OCI-LY7 (cell line): ENCODE results near the gene STYXL1. TPM values are rescaled to one million over a fixed set of nuclear protein-coding genes. Genes with fewer than 3 reads are reported as not detected.

Experiments used
- BruUV-seq: library from RNA; stranded (reverse); fragments of 400-500 nt; replicated peaks from 2 replicates; lab custom pipeline; 2021; lab: Mats Ljungman, UMichigan
- CTCF ChIA-PET: fragments of 300-600 bp; sonication (Branson Sonifier 250); formaldehyde crosslinking; loops from one replicate; lab custom pipeline; 2022; ENCODE audit warnings: antibody characterized with exemption; ENCODE audit not compliant: unreplicated experiment; lab: Charles Lee
- POLR2A ChIA-PET: fragments of 300-600 bp; sonication (Branson Sonifier 250); formaldehyde crosslinking; loops from one replicate; lab custom pipeline; 2022; ENCODE audit warnings: antibody characterized with exemption; lab: Charles Lee
- DNase-seq: peaks from one replicate; pipeline ENCODE4 v3.0.0-alpha.2; 2015; ENCODE audit warnings: low spot score
- H2AFZ ChIP-seq: fragments of 200-600 bp; sonication (generic), shearing (Covaris generic); 2 replicates; pipeline ENCODE4 v1.6.1; 2014; ENCODE audit warnings: mild to moderate bottlenecking, antibody characterized with exemption, low read length, moderate library complexity
- H3K27ac ChIP-seq: fragments of 200-600 bp; sonication (generic); 2 replicates; pipeline ENCODE4 v1.5.1; 2014; ENCODE audit warnings: mixed run types, low read depth, mild to moderate bottlenecking, moderate library complexity, low read length, inconsistent platforms; ENCODE audit not compliant: poor library complexity, severe bottlenecking
- H3K36me3 ChIP-seq: fragments of 200-600 bp; sonication (generic); 2 replicates; pipeline ENCODE4 v1.6.1; 2014; ENCODE audit warnings: mild to moderate bottlenecking, antibody characterized with exemption, low read length, moderate library complexity, mixed read lengths; ENCODE audit not compliant: insufficient read depth
- H3K4me1 ChIP-seq: fragments of 200-600 bp; sonication (generic); 2 replicates; pipeline ENCODE4 v1.5.1; 2014; ENCODE audit warnings: mild to moderate bottlenecking, low read length; ENCODE audit not compliant: insufficient read depth, poor library complexity, severe bottlenecking
- H3K4me2 ChIP-seq: fragments of 200-600 bp; sonication (generic); 2 replicates; pipeline ENCODE4 v1.6.1; 2014; ENCODE audit warnings: mild to moderate bottlenecking, low read length
- H3K4me3 ChIP-seq: fragments of 200-600 bp; sonication (generic); 2 replicates; pipeline ENCODE4 v1.5.1; 2014; ENCODE audit warnings: mild to moderate bottlenecking, low read depth, low read length; ENCODE audit not compliant: poor library complexity, severe bottlenecking
- H3K79me2 ChIP-seq: fragments of 200-600 bp; sonication (generic); 2 replicates; pipeline ENCODE4 v1.6.1; 2016; ENCODE audit warnings: low read depth, mild to moderate bottlenecking, low read length, moderate library complexity, mixed read lengths; ENCODE audit not compliant: insufficient read depth
- H3K9me2 ChIP-seq: fragments of 200-600 bp; sonication (generic); 2 replicates; pipeline ENCODE4 v1.6.1; 2016; ENCODE audit warnings: mild to moderate bottlenecking, low read length, mixed read lengths; ENCODE audit not compliant: insufficient read depth
- H3K9me3 ChIP-seq: fragments of 200-600 bp; sonication (generic); 2 replicates; pipeline ENCODE4 v1.6.1; 2014; ENCODE audit warnings: mild to moderate bottlenecking, mixed run types, low read length, mixed read lengths
- H4K20me1 ChIP-seq: fragments of 200-600 bp; sonication (generic); 2 replicates; pipeline ENCODE4 v1.6.1; 2014; ENCODE audit warnings: mild to moderate bottlenecking, antibody characterized with exemption, low read length, moderate library complexity, mixed read lengths; ENCODE audit not compliant: insufficient read depth
- EZH2phosphoT487 ChIP-seq: fragments of 200-600 bp; sonication (generic); IDR thresholded peaks from 2 replicates; pipeline ENCODE4 v1.6.1; 2018; ENCODE audit warnings: low read depth, borderline replicate concordance, mild to moderate bottlenecking, mixed run types, antibody characterized with exemption, low read length, moderate library complexity, mixed read lengths
- intact Hi-C: fragments of 100-400 bp; cut with micrococcal nuclease; formaldehyde crosslinking; loops from one replicate; pipeline ENCODE4 v1.10.0; 2022; ENCODE audit not compliant: unreplicated experiment
- total RNA-seq, 2 experiments: library from RNA; depleted of rRNA in 1 of 2; stranded (reverse); fragments of >200 nt in 1 of 2; shearing (Covaris generic) in 1 of 2; gene quantifications; 2 replicates each; pipeline ENCODE4 v1.2.3, GENCODE V29; 2014 to 2022
- TF ChIP-seq, protein P1 (sequence below): fragments of 200-600 bp; sonication (generic); conservative IDR thresholded peaks from 2 replicates; pipeline ENCODE4 v1.5.1; 2014; ENCODE audit warnings: mild to moderate bottlenecking, antibody characterized with exemption, low read length, moderate library complexity, mixed read lengths

Gene STYXL1
- total RNA-seq, 2 experiments from 2014 or later, result 27.6 to 37.4 TPM

DNA sequence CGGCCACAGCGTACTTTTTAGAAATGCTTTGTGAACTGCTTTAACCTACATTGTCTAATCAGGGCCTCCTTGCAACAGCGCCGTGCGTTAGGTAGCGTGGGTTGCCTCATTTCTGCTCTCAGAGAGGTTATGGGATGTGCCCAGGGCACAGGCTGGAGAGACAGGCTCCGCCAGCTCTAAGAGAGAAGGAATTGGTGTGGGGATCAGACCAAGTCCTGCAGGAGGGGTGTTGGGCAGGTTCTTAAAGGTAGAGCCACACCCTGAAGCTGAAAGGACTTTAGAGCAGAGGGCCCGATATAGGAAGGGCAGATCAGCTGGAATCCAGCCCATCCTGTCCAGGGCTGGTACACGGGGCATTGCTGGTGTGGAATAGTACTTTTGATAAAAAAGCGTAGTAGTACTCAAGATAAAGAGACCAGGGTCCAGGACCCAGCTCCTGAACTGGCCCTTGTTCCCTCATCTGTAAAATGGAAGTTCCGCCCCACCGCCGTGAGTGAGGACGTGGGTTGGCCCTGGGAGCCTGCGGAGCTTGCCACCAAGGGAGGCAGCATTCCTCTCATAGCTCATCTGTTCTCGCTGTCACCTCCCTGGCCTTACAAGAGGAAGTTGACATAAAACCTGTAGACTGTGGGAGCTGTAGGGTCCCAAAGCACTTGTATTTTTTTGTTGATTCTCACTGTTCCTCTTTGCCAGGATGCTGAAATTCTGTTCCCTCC is 90.6 kb downstream of the STYXL1 start:
- Histone ChIP-seq H3K79me2 (no peaks in the 10 kb centered on the region), H3K4me1 (no peaks in the 10 kb centered on the region), H3K9me2 (no peaks in the 10 kb centered on the region), H3K4me2 (no peak overlapping the region), H3K27ac (no peak overlapping the region), H3K9me3 (no peaks in the 10 kb centered on the region), H2AFZ (no peak overlapping the region), H4K20me1 (no peaks in the 10 kb centered on the region), H3K4me3 (no peak overlapping the region), H3K36me3 (peaks cover 25% of the 10 kb centered on the region)
- intact Hi-C loops, result loop anchor here (5.0 kb wide), 1 partner anchor 85 kb away; no protein-coding TSS in a partner anchor
- ChIA-PET POLR2A (interaction anchor here (0.6 kb wide), 2 partner anchors 123 to 233 kb away, joined by 3 read pairs; no protein-coding TSS in a partner anchor), CTCF (no interaction called here)
- DNase-seq, result no peak
- TF ChIP-seq EZH2phosphoT487, result no peak
- TF ChIP-seq, protein P1, sequence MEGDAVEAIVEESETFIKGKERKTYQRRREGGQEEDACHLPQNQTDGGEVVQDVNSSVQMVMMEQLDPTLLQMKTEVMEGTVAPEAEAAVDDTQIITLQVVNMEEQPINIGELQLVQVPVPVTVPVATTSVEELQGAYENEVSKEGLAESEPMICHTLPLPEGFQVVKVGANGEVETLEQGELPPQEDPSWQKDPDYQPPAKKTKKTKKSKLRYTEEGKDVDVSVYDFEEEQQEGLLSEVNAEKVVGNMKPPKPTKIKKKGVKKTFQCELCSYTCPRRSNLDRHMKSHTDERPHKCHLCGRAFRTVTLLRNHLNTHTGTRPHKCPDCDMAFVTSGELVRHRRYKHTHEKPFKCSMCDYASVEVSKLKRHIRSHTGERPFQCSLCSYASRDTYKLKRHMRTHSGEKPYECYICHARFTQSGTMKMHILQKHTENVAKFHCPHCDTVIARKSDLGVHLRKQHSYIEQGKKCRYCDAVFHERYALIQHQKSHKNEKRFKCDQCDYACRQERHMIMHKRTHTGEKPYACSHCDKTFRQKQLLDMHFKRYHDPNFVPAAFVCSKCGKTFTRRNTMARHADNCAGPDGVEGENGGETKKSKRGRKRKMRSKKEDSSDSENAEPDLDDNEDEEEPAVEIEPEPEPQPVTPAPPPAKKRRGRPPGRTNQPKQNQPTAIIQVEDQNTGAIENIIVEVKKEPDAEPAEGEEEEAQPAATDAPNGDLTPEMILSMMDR, result no peak
- no TSS peak for BruUV-seq

DNA sequence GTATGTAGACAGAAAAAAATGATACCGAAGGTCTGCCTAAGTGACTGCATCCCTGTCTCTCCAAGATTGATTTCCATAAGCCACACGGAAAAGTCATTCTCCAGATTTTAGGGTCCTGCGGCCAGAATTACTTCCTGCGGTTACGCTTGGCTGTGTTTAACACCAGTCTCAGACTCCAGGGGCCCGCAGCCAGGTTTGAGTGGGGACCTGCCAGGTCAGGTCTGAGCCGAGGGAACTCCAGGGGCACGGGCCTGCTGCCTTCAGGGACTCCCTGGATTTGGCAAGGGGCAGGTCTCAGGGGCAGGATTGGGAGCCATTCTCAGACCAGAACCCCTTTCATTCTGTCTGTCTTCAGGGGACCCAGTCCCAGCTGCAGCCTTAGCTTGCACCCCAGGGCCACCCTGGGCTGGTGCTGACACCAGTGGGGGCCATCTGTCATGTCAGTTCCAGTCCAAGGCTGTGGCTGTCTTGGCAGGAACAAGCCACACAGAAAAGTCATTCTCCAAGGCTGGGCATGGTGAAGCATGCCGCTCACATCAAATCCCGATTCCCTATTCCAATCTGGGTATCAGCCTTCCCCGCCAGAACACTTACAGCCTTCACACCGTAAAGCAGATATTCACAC is 92.4 kb downstream of the STYXL1 start:
- ChIA-PET CTCF (no interaction called here), POLR2A (no interaction called here)
- DNase-seq, result no peak
- Histone ChIP-seq H4K20me1 (no peaks in the 10 kb centered on the region), H3K4me1 (no peaks in the 10 kb centered on the region), H3K27ac (no peak overlapping the region), H3K9me2 (no peaks in the 10 kb centered on the region), H3K4me2 (no peak overlapping the region), H3K79me2 (no peaks in the 10 kb centered on the region), H3K36me3 (peaks cover 25% of the 10 kb centered on the region), H2AFZ (no peak overlapping the region), H3K4me3 (no peak overlapping the region), H3K9me3 (no peaks in the 10 kb centered on the region)
- TF ChIP-seq EZH2phosphoT487, result no peak
- TF ChIP-seq, protein P1, result no peak
- BruUV-seq, result TSS peak; percentile 57
- intact Hi-C loops, result loop anchor here (5.0 kb wide), 1 partner anchor 83 kb away; no protein-coding TSS in a partner anchor

DNA sequence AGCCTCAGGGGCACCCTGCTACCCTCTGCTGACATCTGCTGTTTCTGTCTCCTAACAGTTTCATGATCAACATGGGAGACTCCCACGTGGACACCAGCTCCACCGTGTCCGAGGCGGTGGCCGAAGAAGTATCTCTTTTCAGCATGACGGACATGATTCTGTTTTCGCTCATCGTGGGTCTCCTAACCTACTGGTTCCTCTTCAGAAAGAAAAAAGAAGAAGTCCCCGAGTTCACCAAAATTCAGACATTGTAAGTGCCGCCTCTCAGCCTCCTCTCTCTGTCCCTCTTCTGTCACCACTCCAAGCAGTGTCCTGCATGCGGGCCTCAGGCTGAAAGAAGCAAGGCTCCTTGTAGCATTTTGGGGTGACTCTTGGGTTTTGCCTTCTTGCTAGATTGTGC is 93.9 kb downstream of the STYXL1 start:
- TF ChIP-seq EZH2phosphoT487, result no peak
- TF ChIP-seq, protein P1, result no peak
- Histone ChIP-seq H2AFZ (no peak overlapping the region), H3K4me1 (no peaks in the 10 kb centered on the region), H3K4me2 (no peak overlapping the region), H3K9me3 (no peaks in the 10 kb centered on the region), H3K79me2 (no peaks in the 10 kb centered on the region), H3K27ac (no peak overlapping the region), H4K20me1 (no peaks in the 10 kb centered on the region), H3K9me2 (no peaks in the 10 kb centered on the region), H3K36me3 (peaks cover 25% of the 10 kb centered on the region), H3K4me3 (no peak overlapping the region)
- intact Hi-C loops, result no loop called here
- CTCF ChIA-PET, result no interaction called here
- POLR2A ChIA-PET, result no interaction called here
- no peak for DNase-seq
- BruUV-seq, result no TSS peak
